Mammary epithelial cell (primary cell): ENCODE results near the gene PROSER2.

Experiments
- EZH2 ChIP-seq: IDR thresholded peaks from 2 replicates; pipeline ENCODE4 v1.6.1; 2012; ENCODE audit warnings: low read length, inconsistent platforms, borderline replicate concordance
- TF ChIP-seq, protein P1 (sequence below), 2 donors: IDR thresholded peaks in 1 of 2; conservative IDR thresholded peaks in 1 of 2; 2 replicates each; pipeline ENCODE4 v1.5.1; 2011 to 2012; ENCODE audit warnings: inconsistent platforms in 2 of 2, low read length in 2 of 2, mild to moderate bottlenecking in 2 of 2, control low read depth in 1 of 2, low read depth in 1 of 2; ENCODE audit not compliant: insufficient read depth in 1 of 2; ENCODE audit errors: extremely low read depth in 1 of 2

DNA sequence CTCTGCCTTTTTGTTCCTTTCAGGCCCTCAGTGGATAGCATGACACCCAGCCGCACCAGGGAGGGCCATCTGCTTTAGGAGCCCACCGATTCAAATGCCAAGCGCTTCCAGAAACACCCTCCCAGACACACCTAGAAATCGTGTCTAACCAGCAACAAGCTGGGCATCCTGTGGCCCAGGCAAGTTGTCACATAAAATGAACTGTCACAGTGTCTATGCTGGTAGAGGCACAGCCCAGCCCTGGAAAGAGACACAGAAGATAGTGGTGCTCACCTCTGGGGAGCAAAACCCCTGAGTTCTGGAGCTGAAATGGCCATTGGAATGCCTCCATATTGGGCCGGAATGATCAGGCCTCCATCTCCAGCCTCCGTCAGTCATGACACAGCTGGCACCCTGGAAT, 42.0 kb upstream of the PROSER2 start:
- TF ChIP-seq, protein P1, sequence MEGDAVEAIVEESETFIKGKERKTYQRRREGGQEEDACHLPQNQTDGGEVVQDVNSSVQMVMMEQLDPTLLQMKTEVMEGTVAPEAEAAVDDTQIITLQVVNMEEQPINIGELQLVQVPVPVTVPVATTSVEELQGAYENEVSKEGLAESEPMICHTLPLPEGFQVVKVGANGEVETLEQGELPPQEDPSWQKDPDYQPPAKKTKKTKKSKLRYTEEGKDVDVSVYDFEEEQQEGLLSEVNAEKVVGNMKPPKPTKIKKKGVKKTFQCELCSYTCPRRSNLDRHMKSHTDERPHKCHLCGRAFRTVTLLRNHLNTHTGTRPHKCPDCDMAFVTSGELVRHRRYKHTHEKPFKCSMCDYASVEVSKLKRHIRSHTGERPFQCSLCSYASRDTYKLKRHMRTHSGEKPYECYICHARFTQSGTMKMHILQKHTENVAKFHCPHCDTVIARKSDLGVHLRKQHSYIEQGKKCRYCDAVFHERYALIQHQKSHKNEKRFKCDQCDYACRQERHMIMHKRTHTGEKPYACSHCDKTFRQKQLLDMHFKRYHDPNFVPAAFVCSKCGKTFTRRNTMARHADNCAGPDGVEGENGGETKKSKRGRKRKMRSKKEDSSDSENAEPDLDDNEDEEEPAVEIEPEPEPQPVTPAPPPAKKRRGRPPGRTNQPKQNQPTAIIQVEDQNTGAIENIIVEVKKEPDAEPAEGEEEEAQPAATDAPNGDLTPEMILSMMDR (conservative IDR thresholded peaks at IDR 0.05 in 1 of 2, IDR thresholded peaks at IDR 0.05 in 1 of 2; ENCODE audit: extremely low read depth in 1 of 2, insufficient read depth in 1 of 2, low read depth in 1 of 2, low read length in 2 of 2), result no peak
- no peak for TF ChIP-seq EZH2
